Central memory CD4-positive, alpha-beta T cell (primary cell): ENCODE measurements around the gene C16orf90.

Source experiments
- DNase-seq: peaks from one replicate; pipeline ENCODE4 v3.0.0; 2022

Gene C16orf90

GRCh38 chr16:3461151-3461550 is 34.1 kb downstream of the C16orf90 start:
- DNase-seq, result no peak

DNA sequence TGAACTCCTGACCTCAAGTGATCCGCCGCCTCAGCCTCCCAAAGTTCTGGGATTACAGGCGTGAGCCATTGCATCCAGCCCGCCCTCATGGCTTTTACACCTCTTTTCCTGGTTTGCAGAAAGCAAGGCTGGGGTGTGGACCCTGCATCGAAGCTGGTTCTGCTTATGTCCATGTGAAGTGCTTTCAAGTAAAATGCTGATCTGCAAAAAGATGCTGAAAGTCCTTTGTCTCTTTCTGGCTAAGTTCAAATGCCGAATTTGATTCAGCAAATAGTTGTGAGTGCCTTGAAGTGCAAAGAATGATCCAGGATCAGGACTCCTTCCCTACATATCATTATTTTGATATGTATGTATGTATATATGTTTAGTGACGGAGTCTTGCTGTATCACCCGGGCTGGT is 34.7 kb downstream of the C16orf90 start:
- DNase-seq, result no peak

DNA sequence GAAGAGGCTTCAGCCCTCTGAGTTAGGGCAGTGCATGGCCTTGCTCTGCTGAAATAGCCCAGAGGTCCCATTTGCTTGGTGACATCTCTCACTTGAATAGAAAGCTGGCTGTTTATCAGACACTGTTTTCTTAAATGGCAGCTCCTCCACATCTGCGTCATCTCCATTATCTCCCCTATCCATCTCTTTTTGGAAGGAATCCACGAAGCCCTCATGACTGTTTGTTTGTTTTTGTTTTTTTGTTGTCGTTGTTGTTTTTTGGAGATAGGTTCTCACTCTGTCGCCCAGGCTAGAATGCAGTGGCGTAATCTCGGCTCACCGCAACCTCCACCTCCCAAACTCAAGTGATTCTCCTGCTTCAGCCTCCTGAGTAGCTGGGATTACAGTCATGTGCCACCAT is 35.2 kb downstream of the C16orf90 start:
- no peak for DNase-seq

DNA sequence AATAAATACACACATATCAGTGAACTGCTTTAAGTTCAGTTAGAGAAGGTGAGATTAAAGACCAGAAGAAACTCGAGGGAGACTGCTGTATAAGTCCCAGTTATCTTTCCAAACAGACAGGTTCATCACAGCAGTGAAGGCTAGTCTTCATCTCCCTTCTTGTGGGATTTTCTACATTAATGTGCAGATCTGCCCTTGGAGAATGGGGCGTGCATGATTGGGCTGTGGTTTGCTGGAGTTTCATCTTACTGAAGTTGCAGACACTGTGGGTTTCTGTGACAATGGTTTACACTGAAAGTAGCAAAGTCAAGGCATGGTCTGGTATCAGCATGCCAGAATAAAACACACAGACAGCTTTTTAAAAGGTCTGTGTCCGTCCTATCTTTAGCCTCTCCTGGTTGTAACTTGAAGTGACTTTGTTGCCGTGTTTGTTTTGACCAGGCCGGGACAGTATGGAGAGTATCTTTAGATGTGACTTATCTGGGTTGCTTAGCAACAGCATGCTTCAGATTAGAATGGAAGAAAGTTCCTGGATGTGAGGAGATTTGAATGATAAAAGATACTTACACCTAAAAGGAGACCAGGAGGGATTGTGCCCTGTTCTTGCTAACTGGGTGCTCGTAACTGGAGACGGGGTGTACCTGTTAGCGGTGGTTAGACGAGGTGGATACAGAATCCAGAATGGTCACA is 35.7 kb downstream of the C16orf90 start:
- no peak for DNase-seq

GRCh38 chr16:3458852-3459361 is 36.4 kb downstream of the C16orf90 start:
- DNase-seq, result no peak

GRCh38 chr16:3458278-3458851 is 36.9 kb downstream of the C16orf90 start:
- DNase-seq, result no peak

DNA sequence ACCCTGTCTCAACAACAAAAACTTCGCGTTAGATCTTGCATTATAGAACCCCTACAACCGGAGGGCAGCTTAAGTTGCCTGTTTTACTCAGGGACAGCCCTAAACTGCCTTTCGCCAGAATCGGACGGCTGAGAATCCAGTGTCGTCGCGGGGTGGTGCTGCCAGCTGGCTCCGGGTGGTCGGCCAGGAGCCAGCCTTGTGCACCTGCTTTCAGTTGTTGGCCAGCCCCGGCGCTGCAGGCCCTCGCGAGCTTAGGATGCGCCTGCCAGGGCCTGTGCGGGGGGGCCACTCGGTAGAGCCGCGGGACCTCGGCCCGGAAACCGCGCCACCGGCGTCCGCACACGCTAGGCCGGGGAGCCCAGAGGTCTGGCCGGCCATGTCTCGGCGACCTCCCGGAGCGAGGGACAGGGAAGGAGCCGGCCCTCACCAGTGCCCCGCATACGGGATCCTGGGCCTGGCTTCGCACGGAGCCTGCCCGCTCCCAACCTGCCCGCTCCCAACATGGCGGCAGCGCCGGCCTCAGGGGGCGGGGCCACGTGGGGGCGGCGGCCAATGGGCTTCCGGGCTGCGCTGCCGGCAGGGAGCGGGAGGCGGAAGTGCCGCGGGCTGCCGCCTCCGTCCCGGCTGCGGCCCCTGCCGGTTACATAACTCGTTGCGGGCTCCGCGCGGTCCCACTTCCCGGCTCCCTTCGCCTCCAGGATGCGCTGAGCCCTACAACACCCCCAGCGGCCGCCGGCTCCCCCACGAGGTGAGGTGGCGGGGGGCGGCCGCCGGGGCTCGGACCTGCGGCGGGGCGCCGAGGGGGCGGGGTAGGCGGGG is 37.6 kb downstream of the C16orf90 start:
- DNase-seq, result peak; percentile 90

GRCh38 chr16:3454631-3455147 is 40.6 kb downstream of the C16orf90 start:
- DNase-seq, result no peak

GRCh38 chr16:3454093-3454492 is 41.2 kb downstream of the C16orf90 start:
- DNase-seq, result no peak

DNA sequence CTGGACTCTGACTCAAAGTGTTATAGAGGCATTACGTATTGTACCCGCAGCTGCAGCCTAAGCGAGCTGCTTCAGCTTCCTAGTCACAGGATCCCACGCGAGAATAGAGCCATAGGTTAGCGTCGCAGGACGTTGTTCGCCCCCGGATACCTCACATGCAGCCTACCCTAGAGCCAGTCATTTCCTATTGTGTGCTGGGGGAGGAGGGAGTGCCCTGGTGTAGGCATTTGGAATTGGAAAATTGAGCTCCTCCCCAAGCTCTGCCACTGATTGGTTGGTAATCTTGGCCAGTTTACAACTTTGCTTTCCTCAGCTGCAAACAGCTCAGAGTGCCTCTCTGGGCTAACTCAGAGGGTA is 51.3 kb downstream of the C16orf90 start:
- peak; percentile 26 for DNase-seq
